Activated CD4-positive, alpha-beta T cell treated with anti-CD3 and anti-CD28 coated beads for 48 hours (primary cell): ENCODE data around the gene AUTS2.

Experiments used
- DNase-seq: peaks from one replicate; pipeline ENCODE4 v3.0.0-alpha.2; 2020

AUTS2 gene

DNA sequence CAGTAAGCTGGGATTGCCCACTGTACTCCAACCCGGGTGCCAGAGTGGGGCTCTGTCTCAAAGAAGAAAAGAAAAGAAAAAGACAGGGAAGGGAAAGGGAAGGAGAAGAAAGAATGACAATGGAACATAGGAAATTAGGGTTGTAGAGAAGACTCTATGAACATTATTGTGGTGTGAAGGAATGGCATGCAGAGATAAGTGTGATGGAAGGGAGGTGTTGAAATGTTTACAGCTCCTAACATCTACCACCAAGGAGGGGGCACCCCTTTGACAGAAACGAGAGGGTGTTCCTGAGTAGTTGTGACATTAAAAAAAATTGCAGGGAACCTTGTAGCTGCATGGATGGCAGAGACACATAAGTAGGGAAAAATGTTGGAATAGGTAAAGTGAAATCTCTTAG lies 27.5 kb downstream of the AUTS2 start:
- no peak for DNase-seq

DNA sequence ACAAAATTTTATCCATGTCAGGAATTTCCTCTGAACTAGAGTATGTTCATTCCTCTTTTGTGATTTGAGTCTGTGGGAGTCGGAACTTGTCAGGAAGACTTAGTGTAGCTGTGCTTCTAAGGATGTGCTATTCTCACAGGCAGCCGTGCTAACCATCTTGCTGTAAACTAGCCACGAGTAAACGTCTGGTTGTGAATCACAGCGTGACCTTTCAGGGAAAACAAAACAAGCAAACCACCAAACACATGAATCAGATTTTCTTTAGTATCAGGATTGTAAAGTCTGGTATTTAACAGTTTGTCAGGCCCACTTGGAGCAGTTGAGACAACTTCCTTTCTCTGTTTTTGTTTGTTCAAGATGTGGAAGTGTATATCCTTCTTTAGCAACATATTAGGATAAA lies 32.0 kb downstream of the AUTS2 start:
- no peak for DNase-seq

DNA sequence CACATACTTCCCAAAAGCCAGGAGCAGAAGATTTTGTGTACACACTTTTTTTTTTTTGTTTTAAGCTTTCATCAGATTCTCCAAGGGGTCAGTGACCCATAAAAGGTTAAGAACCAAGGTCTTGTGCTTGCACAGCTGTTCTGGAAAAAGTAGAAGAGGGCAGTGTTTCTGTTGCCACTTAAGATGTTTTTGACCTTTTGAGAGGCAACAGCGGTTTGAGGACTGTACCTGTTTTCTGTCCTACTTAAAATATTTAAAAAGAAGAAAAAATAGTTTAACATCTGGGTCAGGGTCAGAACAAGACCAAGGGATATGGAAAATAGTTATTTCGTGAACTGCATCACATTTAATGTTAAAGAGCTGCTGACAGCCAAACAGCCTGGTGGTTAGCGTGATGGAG lies 32.9 kb downstream of the AUTS2 start:
- no peak for DNase-seq

GRCh38 chr7:69632280-69632679 lies 34.0 kb downstream of the AUTS2 start:
- DNase-seq: no peak

DNA sequence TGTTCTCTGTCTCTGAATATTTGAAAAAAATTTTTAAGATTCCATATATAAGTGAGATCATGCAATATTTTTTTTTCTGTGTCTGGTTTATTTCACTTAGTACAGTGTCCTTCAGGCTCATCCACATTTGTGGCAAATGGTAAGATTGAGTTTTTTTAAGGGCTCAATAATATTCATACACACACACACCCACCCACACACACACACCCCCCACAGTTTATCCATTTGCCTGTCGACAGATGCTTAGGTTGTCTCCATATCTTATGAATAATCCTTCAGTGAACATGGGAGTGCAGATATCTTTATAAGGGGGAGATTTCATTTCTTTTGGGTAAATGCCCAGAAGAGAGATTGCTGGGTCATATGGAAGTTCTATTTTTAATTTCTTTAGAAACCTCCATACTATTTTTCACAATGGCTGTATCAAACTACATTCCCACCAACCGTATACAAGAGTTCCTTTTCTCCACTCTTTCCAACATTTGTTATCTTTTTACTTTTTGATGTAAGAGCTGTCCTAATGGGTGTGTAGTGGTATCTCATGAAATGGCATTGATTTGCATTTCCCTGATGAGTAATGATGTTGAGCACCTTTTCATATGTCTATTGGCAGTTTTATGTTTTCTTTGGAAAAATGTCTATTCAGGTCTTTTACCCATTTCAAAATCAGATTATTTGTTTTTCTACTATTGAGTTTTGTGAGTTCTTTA lies 35.0 kb downstream of the AUTS2 start:
- DNase-seq: no peak

- DNase-seq: no peak
These were observed 37.4 kb downstream of the AUTS2 start for GRCh38 chr7:69635555-69636185.

- no peak for DNase-seq
These were observed 40.4 kb downstream of the AUTS2 start for GRCh38 chr7:69638674-69639073.

GRCh38 chr7:69640216-69640615 lies 41.9 kb downstream of the AUTS2 start:
- no peak for DNase-seq

DNA sequence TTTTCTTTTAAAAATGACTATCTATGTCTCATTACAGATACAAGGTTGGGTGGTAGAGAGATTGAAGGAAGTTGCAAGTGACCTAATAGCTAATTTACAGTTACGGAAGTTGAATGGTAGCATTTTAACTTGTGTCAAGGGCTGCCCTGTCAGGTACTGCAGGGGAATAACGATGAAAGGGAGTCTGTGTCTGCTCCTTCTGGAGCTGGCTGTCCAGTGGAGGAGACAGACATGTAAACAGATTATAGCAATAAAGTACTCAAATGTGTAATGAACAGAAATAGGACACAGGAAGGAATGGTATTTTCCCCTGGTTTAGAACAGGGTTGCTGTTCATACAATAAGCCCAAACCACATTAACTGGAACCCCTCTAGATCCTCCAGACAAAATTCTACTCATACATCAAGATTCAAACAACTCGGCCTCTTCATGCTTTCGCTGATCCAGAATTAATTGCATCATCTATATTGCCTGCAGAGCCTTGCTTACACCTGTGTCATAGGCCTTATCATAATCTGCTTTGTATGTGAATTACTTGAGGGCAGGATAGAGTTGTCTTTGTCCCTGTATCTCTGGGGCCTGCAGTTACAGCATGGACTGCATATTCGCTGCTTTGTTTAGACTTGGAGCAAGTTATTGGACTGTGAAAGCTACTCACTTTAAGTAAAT lies 42.8 kb downstream of the AUTS2 start:
- no peak for DNase-seq

DNA sequence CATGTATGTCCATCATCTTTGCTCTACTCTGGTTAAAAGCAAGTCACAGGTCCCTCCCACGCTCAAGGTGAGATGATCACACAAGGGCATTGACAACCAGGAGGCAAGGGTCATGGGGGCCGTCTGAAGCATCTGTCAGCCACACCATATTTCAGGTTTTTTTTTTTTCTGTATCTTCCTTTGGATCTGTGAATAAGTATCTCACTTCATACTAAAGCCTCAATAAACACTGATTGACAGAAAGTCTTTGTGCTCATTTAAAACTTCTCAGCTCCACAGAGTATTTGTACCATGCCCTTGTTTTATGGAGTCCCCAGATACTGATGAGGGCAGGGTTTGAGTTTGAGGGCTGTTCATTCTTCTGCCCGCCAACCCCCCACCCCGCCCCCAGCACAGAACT lies 45.0 kb downstream of the AUTS2 start:
- no peak for DNase-seq

- DNase-seq: no peak
These were observed 45.6 kb downstream of the AUTS2 start for GRCh38 chr7:69643708-69644445.

DNA sequence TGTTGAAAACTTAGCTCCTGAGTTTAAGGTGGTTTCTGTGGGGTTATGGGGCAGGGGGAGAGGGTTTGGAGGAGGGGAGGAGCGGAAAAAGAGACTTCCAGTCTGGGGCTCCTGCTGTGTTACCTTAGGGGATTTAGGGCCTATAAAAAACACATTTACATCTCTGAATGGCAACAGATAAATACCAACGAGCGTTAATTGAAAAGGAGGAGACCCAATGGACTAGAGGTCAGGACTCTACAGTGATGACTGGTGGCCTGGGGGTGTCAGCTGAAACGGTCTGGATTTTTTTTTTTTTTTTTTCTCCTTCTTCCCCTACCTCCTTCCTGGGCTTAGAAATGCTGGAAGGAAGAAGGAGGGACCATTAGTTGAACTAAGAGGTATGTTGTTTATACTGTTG lies 47.4 kb downstream of the AUTS2 start:
- DNase-seq: no peak

GRCh38 chr7:69651101-69651590 lies 52.9 kb downstream of the AUTS2 start:
- DNase-seq: no peak

GRCh38 chr7:69652947-69653701 lies 54.8 kb downstream of the AUTS2 start:
- DNase-seq: no peak

DNA sequence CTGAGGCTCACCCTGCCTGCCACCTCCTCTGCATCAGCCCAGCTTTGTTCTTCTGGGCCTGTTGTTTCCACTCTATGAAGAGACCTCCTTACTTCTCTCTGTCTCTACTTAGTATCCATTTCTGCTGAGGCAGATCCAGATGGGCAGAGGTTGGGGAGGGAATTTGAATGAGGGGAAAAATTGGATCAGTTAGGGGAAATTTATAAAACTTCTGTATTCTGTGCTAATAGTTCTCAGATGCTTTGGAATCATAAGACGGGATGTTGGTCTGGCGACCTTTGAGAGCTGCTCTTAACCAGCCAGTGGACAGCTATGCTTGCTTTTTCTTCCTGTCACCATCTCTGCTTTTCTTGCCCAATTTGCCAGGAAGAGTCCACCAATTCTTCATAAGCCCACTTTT lies 55.5 kb downstream of the AUTS2 start:
- no peak for DNase-seq

- DNase-seq: no peak
These were observed 56.1 kb downstream of the AUTS2 start for GRCh38 chr7:69654381-69654780.

GRCh38 chr7:69654849-69655707 lies 56.8 kb downstream of the AUTS2 start:
- DNase-seq: no peak

DNA sequence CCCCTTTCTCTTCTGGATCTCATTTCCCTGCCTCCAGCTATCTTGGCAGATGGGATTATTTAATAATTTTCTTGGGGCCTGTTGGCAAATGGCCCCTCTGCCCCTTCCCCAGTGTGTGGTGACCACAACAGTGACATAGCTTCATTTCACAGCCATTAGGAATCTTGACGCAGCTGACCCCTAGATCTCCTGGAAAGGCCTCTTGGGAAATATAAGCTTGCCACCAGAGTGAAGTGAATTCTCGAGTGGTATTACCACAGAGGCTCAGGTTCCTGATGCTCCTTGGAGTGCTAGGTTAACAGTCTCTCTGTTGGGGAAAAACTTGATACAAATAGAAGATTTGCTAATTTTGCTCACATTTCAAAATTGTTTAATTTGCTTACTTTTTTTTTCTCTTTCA lies 57.8 kb downstream of the AUTS2 start:
- DNase-seq: no peak

DNA sequence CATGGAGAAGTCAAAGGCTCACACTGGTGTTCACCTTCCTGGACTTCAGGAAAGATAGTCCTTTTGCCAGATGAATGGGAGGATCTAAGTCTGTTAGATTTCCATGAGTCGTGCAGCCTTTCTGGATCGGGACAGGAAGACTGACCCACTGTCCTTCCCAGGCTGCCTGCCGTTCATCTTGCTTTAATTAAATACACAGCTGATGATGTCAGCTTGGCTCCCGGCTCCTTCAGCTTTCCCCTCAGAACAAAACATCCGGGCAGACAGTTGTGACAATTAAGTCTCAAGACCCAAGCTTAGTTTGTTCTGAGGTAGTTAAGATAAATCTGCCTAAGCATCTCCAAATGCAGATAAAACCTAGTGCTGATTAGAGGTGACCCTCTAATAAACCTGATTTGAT lies 58.6 kb downstream of the AUTS2 start:
- no peak for DNase-seq

DNA sequence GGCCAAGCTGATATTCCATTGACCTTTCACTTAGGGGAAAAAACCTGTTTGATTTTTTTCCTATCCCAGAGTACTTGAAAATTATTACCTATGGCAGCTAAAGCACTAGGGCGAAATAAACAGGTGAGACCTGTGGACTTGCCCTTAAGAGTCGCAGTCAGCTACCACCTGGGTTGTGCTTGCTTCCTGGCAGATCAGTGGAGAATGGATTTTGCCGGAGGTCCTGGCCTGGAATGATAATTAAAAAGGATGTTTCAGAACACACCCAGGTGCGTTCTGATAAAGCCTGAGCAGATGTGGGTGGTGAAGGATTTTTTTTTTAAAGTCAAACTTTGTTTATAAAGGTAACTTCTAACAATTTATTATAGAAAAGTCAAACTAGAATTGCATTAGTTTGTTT lies 59.1 kb downstream of the AUTS2 start:
- DNase-seq: no peak

GRCh38 chr7:69657985-69658384 lies 59.7 kb downstream of the AUTS2 start:
- DNase-seq: no peak

DNA sequence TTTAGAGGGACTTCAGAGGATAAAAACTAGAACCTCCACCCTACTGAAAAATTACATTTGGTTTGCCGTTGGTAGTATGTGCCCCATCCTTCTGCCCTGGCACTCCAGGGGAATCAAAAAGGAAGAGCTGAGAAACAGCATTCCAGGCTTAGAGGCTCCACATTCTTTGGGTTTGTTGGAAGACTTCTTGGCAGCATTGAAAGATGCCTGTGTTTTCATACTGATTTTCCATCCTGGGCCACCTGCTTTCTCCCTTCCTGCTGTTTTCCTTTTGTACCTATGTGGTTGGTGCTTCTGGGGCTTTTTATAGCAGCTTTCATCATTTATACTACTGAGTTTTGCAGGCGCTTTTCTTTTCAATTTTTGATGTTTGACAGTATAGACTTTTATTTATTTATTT lies 61.7 kb downstream of the AUTS2 start:
- no peak for DNase-seq
